GM23338 (cell line): ENCODE data around the gene SYT6. TPM values are rescaled to one million over a fixed set of nuclear protein-coding genes. Genes with fewer than 3 reads are reported as not detected.

Experiments
- ATAC-seq: fragments of 200-7000 bp; cut with Tn5 transposase; 3 replicates; pipeline ENCODE4 v1.9.1; 2020
- DNase-seq: peaks from one replicate; pipeline ENCODE4 v3.0.0-alpha.2; 2015; ENCODE audit warnings: low spot score
- H2AFZ ChIP-seq: fragments of 200-600 bp; sonication (generic); 2 replicates; pipeline ENCODE4 v1.8.0; 2016; ENCODE audit warnings: antibody characterized with exemption, mild to moderate bottlenecking, moderate library complexity
- H3F3A ChIP-seq: fragments of 200-600 bp; sonication (generic); replicated peaks from 2 replicates; pipeline ENCODE4 v1.8.0; 2017; ENCODE audit warnings: antibody characterized with exemption, mixed run types, low read depth
- H3K27ac ChIP-seq: fragments of 200-600 bp; sonication (generic); 2 replicates; pipeline ENCODE4 v1.6.1; 2016; ENCODE audit warnings: low read depth
- H3K27me3 ChIP-seq: fragments of 200-600 bp; sonication (generic); 2 replicates; pipeline ENCODE4 v1.8.0; 2016; ENCODE audit warnings: mild to moderate bottlenecking, mixed run types, moderate library complexity; ENCODE audit not compliant: insufficient read depth
- H3K36me3 ChIP-seq: fragments of 200-600 bp; sonication (generic); 2 replicates; pipeline ENCODE4 v1.8.0; 2016; ENCODE audit warnings: mild to moderate bottlenecking; ENCODE audit not compliant: insufficient read depth
- H3K4me1 ChIP-seq: fragments of 200-600 bp; sonication (generic); 2 replicates; pipeline ENCODE4 v1.8.0; 2016; ENCODE audit warnings: mild to moderate bottlenecking, moderate library complexity; ENCODE audit not compliant: insufficient read depth
- H3K4me2 ChIP-seq: fragments of 200-600 bp; sonication (generic); 2 replicates; pipeline ENCODE4 v1.7.1; 2017; ENCODE audit warnings: mixed run types
- H3K4me3 ChIP-seq: fragments of 200-600 bp; sonication (generic); 2 replicates; pipeline ENCODE4 v1.6.1; 2016; ENCODE audit warnings: mixed run types
- H3K79me2 ChIP-seq: fragments of 200-600 bp; sonication (generic); replicated peaks from 2 replicates; pipeline ENCODE4 v1.8.0; 2017; ENCODE audit warnings: mild to moderate bottlenecking; ENCODE audit not compliant: insufficient read depth
- H3K9me2 ChIP-seq: fragments of 200-600 bp; sonication (generic); 2 replicates; pipeline ENCODE4 v1.8.0; 2017; ENCODE audit not compliant: insufficient read depth
- H4K20me1 ChIP-seq: fragments of 200-600 bp; sonication (generic); replicated peaks from 2 replicates; pipeline ENCODE4 v1.8.0; 2017; ENCODE audit warnings: mild to moderate bottlenecking; ENCODE audit not compliant: insufficient read depth
- H3K27ac Mint-ChIP-seq: 2 replicates; pipeline ENCODE4 v1.8.0; 2020; ENCODE audit warnings: inconsistent platforms, mild to moderate bottlenecking, moderate library complexity, mixed read lengths
- H3K27me3 Mint-ChIP-seq: 3 replicates; pipeline ENCODE4 v1.8.0; 2022; ENCODE audit warnings: low read depth, mild to moderate bottlenecking, moderate library complexity, mixed read lengths, inconsistent platforms; ENCODE audit not compliant: insufficient read depth, poor library complexity
- H3K36me3 Mint-ChIP-seq: 3 replicates; pipeline ENCODE4 v1.8.0; 2021; ENCODE audit warnings: low read depth, mild to moderate bottlenecking, inconsistent platforms, moderate library complexity, mixed read lengths
- H3K4me1 Mint-ChIP-seq: 3 replicates; pipeline ENCODE4 v1.8.0; 2020; ENCODE audit warnings: mild to moderate bottlenecking, inconsistent platforms, mixed read lengths
- H3K4me3 Mint-ChIP-seq: 3 replicates; pipeline ENCODE4 v1.8.0; 2021; ENCODE audit warnings: moderate library complexity, mild to moderate bottlenecking, inconsistent platforms, mixed read lengths
- H3K9me3 Mint-ChIP-seq: 3 replicates; pipeline ENCODE4 v1.8.0; 2020; ENCODE audit warnings: moderate library complexity, mild to moderate bottlenecking, inconsistent platforms, mixed read lengths
- ETS1 ChIP-seq: IDR thresholded peaks from 2 replicates; pipeline ENCODE4 v1.6.1; 2016; ENCODE audit warnings: antibody characterized with exemption
- JUNB ChIP-seq: IDR thresholded peaks from one replicate; pipeline ENCODE4 v1.6.1; 2016; ENCODE audit warnings: antibody characterized with exemption; ENCODE audit not compliant: unreplicated experiment
- NANOG ChIP-seq: IDR thresholded peaks from 2 replicates; pipeline ENCODE4 v1.6.1; 2016; ENCODE audit warnings: antibody characterized with exemption, borderline replicate concordance
- STAT1 ChIP-seq: IDR thresholded peaks from one replicate; pipeline ENCODE4 v1.6.1; 2016; ENCODE audit warnings: antibody characterized with exemption; ENCODE audit not compliant: unreplicated experiment
- ZNF114 ChIP-seq: fragments of 250-450 bp; sonication (Bioruptor Pico); IDR thresholded peaks from 2 replicates; pipeline ENCODE4 v1.5.0; 2020; ENCODE audit warnings: mild to moderate bottlenecking, moderate library complexity
- ZNF331 ChIP-seq: fragments of 250-450 bp; sonication (Bioruptor Pico); IDR thresholded peaks from 2 replicates; pipeline ENCODE4 v1.5.0; 2020; ENCODE audit warnings: low read depth, mild to moderate bottlenecking, moderate library complexity
- polyA plus RNA-seq: library from polyadenylated mRNA; unstranded; fragments of >200 nt; fragmentation: Nextera tagmentation; extraction: Ambion mirVana; gene quantifications from 2 replicates; pipeline ENCODE4 v1.2.1, GENCODE V29; 2016
- total RNA-seq: library from RNA; depleted of rRNA; stranded (reverse); fragments of >200 nt; shearing (Covaris generic); gene quantifications from 2 replicates; pipeline ENCODE4 v1.2.3, GENCODE V29; 2014
- TF ChIP-seq, protein P1 (sequence below): fragments of 250-450 bp; sonication (Bioruptor Pico); IDR thresholded peaks from 2 replicates; pipeline ENCODE4 v1.5.0; 2020; ENCODE audit warnings: mild to moderate bottlenecking, moderate library complexity
- TF ChIP-seq, protein P2 (sequence below), 2 experiments: fragments of 200-600 bp in 1 of 2; sonication (generic) in 1 of 2; conservative IDR thresholded peaks; 2 replicates each; pipeline versions ENCODE4 v1.5.1 to v1.6.1; 2016 to 2017; ENCODE audit warnings: antibody characterized with exemption in 2 of 2, low read depth in 2 of 2, mild to moderate bottlenecking in 2 of 2, moderate library complexity in 1 of 2

SYT6 gene
- total and polyA plus RNA-seq, 2 experiments from 2014 or later: 31.2 to 42.6 TPM

DNA sequence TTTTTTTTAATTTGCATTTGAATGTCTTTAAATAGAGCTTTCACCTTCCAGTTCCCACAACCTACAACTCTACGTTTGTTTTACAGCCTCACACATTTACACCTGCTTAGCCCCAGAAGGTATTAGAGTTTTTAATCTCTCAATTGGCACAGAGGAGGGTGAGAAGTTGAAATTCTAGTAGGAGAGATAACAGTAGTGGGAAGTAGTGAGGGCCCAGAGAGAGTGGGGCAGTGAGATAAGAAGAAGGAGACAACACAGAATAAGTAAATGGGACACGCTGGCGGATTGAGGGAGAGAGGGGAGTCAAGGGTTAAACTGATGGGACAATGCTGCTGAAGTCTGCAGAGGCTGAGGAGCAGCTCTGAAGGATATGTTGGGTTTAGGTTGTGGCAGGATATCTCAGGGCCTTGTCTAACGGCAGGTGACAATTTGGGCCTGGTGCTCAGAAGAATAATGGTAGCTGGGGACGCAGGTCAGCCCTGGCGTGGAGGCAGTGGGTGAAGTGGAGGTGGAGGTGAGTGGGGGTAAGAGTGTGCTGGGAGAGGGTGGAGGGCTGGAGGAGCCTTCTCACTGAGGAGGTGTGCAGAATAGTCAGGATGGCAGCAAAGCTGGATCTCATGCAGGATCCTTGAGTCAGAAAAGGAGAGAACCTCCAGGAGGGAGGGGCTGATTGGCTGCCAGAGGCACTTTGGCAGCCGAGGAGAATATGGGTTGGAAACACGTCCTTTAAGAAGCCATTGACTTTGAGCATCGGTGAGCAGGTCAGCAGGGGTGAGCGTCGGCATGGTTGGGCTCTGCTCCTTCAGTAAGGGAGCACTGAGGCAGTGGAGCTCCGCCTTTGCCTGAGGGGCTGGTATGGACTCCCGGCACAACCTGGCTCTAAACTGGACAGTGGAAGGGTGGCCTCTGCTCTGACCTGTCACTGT is 72.9 kb downstream of the SYT6 start (continued):
- TF ChIP-seq ETS1 (no peak), STAT1 (no peak), ZNF114 (CRISPR knock-in tag) (no peak), NANOG (no peak)
- TF ChIP-seq, protein P1, sequence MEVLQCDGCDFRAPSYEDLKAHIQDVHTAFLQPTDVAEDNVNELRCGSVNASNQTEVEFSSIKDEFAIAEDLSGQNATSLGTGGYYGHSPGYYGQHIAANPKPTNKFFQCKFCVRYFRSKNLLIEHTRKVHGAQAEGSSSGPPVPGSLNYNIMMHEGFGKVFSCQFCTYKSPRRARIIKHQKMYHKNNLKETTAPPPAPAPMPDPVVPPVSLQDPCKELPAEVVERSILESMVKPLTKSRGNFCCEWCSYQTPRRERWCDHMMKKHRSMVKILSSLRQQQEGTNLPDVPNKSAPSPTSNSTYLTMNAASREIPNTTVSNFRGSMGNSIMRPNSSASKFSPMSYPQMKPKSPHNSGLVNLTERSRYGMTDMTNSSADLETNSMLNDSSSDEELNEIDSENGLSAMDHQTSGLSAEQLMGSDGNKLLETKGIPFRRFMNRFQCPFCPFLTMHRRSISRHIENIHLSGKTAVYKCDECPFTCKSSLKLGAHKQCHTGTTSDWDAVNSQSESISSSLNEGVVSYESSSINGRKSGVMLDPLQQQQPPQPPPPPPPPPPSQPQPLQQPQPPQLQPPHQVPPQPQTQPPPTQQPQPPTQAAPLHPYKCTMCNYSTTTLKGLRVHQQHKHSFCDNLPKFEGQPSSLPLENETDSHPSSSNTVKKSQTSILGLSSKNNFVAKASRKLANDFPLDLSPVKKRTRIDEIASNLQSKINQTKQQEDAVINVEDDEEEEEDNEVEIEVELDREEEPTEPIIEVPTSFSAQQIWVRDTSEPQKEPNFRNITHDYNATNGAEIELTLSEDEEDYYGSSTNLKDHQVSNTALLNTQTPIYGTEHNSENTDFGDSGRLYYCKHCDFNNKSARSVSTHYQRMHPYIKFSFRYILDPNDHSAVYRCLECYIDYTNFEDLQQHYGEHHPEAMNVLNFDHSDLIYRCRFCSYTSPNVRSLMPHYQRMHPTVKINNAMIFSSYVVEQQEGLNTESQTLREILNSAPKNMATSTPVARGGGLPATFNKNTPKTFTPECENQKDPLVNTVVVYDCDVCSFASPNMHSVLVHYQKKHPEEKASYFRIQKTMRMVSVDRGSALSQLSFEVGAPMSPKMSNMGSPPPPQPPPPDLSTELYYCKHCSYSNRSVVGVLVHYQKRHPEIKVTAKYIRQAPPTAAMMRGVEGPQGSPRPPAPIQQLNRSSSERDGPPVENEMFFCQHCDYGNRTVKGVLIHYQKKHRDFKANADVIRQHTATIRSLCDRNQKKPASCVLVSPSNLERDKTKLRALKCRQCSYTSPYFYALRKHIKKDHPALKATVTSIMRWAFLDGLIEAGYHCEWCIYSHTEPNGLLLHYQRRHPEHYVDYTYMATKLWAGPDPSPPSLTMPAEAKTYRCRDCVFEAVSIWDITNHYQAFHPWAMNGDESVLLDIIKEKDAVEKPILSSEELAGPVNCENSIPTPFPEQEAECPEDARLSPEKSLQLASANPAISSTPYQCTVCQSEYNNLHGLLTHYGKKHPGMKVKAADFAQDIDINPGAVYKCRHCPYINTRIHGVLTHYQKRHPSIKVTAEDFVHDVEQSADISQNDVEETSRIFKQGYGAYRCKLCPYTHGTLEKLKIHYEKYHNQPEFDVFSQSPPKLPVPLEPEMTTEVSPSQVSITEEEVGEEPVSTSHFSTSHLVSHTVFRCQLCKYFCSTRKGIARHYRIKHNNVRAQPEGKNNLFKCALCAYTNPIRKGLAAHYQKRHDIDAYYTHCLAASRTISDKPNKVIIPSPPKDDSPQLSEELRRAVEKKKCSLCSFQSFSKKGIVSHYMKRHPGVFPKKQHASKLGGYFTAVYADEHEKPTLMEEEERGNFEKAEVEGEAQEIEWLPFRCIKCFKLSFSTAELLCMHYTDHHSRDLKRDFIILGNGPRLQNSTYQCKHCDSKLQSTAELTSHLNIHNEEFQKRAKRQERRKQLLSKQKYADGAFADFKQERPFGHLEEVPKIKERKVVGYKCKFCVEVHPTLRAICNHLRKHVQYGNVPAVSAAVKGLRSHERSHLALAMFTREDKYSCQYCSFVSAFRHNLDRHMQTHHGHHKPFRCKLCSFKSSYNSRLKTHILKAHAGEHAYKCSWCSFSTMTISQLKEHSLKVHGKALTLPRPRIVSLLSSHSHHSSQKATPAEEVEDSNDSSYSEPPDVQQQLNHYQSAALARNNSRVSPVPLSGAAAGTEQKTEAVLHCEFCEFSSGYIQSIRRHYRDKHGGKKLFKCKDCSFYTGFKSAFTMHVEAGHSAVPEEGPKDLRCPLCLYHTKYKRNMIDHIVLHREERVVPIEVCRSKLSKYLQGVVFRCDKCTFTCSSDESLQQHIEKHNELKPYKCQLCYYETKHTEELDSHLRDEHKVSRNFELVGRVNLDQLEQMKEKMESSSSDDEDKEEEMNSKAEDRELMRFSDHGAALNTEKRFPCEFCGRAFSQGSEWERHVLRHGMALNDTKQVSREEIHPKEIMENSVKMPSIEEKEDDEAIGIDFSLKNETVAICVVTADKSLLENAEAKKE (CRISPR knock-in tag): no peak

DNA sequence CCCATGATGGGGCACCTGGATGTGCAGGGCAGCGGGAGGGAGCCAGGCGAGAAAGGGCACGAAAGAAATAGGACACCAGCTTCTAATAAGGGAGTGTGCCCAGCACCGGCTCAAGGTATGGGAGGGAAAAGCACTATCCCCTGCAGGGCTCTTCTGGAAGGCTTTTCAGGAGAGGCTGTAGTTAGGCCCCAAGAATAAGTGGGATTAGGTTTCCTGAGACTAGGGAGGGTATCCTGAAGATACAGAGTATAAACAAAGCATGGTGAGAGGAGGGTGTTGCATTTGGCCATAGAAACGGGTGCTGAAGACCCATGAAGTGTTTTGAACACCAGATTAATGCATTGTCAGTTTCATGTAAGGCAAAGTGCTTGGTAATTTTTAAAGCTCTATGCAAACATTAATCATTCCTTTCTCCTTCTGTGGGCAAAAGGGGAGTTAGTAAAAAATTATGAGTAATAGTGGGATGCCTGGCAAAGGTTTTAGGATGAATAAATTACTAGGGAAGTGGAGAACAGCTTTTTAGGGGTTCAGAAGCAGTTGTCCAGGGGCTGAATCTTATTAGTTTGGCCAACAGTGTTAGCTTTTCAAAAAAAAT is 74.0 kb downstream of the SYT6 start:
- Histone ChIP-seq H3K36me3 (no peaks in the 10 kb centered on the region), H3K4me2 (peak overlapping the region; percentile 52; the same call in 1 of the 2 replicates), H3K4me3 (no peak overlapping the region), H4K20me1 (no peaks in the 10 kb centered on the region), H3K27ac (no peak overlapping the region), H3K4me1 (peaks cover 75% of the 10 kb centered on the region), H3K79me2 (no peaks in the 10 kb centered on the region), H3K27me3 (no peaks in the 10 kb centered on the region), H2AFZ (no peak overlapping the region), H3F3A (peaks cover 14% of the 10 kb centered on the region), H3K9me2 (peaks cover 9% of the 10 kb centered on the region)
- H3K4me1 Mint-ChIP-seq: peaks cover 73% of the 10 kb centered on the region
- TF ChIP-seq, protein P2, sequence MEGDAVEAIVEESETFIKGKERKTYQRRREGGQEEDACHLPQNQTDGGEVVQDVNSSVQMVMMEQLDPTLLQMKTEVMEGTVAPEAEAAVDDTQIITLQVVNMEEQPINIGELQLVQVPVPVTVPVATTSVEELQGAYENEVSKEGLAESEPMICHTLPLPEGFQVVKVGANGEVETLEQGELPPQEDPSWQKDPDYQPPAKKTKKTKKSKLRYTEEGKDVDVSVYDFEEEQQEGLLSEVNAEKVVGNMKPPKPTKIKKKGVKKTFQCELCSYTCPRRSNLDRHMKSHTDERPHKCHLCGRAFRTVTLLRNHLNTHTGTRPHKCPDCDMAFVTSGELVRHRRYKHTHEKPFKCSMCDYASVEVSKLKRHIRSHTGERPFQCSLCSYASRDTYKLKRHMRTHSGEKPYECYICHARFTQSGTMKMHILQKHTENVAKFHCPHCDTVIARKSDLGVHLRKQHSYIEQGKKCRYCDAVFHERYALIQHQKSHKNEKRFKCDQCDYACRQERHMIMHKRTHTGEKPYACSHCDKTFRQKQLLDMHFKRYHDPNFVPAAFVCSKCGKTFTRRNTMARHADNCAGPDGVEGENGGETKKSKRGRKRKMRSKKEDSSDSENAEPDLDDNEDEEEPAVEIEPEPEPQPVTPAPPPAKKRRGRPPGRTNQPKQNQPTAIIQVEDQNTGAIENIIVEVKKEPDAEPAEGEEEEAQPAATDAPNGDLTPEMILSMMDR (conservative IDR thresholded peaks at IDR 0.05; ENCODE audit: low read depth in 2 of 2): no peak
- TF ChIP-seq ZNF114 (CRISPR knock-in tag) (no peak), ZNF331 (CRISPR knock-in tag) (no peak), JUNB (no peak)
- H3K36me3 Mint-ChIP-seq: peaks cover 7% of the 10 kb centered on the region
- no peak overlapping the region for H3K27ac Mint-ChIP-seq
- H3K27me3 Mint-ChIP-seq: peaks cover 15% of the 10 kb centered on the region
- no peak overlapping the region for H3K4me3 Mint-ChIP-seq
- H3K9me3 Mint-ChIP-seq: no peaks in the 10 kb centered on the region; the same call in 2 of the 3 replicates
- ATAC-seq (peak; percentile 20), DNase-seq (no peak)
